Activated CD8-positive, alpha-beta memory T cell treated with anti-CD3 and anti-CD28 coated beads for 36 hours (primary cell): Measurements from ENCODE around the gene ZNF536. TPM values are rescaled to one million over a fixed set of nuclear protein-coding genes. Genes with fewer than 3 reads are reported as not detected.
"Not testable (repeated sequence)": the region's sequence is repeated elsewhere in the genome, so short reads cannot be mapped to it uniquely, and the experiment has no call there.

Source experiments
- CTCF ChIA-PET: fragments of 350-600 bp; sonication (Branson Sonifier 250); formaldehyde crosslinking; loops from one replicate; lab custom pipeline; 2021; ENCODE audit warnings: antibody characterized with exemption; lab: Charles Lee
- POLR2A ChIA-PET: fragments of 350-600 bp; sonication (Branson Sonifier 250); formaldehyde crosslinking; loops from one replicate; lab custom pipeline; 2021; ENCODE audit warnings: antibody characterized with exemption; lab: Charles Lee
- total RNA-seq, 2 experiments: library from RNA; stranded (reverse); gene quantifications; one replicate each; pipeline ENCODE4 v1.2.3, GENCODE V29; 2021

Gene ZNF536
- total RNA-seq, 2 experiments from 2014 or later: not detected

- ChIA-PET CTCF (no interaction called here), POLR2A (no interaction called here)
These were observed 124.8 kb downstream of the ZNF536 start for GRCh38 chr19:30497034-30497433.

GRCh38 chr19:30498085-30498484 is 125.9 kb downstream of the ZNF536 start:
- POLR2A ChIA-PET: not testable (repeated sequence)

GRCh38 chr19:30498707-30499106 is 126.5 kb downstream of the ZNF536 start:
- ChIA-PET POLR2A (no interaction called here), CTCF (no interaction called here)

More at GRCh38 chr19:30498085-30498484, 125.9 kb downstream of the ZNF536 start:
- CTCF ChIA-PET: not testable (repeated sequence)

- CTCF ChIA-PET: no interaction called here
- POLR2A ChIA-PET: no interaction called here
These were observed 132.1 kb downstream of the ZNF536 start for GRCh38 chr19:30504272-30504671.

- ChIA-PET CTCF (no interaction called here), POLR2A (no interaction called here)
These were observed 140.2 kb downstream of the ZNF536 start for GRCh38 chr19:30512176-30513081.

- ChIA-PET POLR2A (no interaction called here), CTCF (no interaction called here)
These were observed 140.9 kb downstream of the ZNF536 start for GRCh38 chr19:30513082-30513411.

GRCh38 chr19:30516111-30516510 is 143.9 kb downstream of the ZNF536 start:
- ChIA-PET POLR2A (no interaction called here), CTCF (no interaction called here)

GRCh38 chr19:30516531-30516930 is 144.3 kb downstream of the ZNF536 start:
- ChIA-PET CTCF (no interaction called here), POLR2A (no interaction called here)

GRCh38 chr19:30518965-30519606 is 146.9 kb downstream of the ZNF536 start:
- ChIA-PET POLR2A (no interaction called here), CTCF (no interaction called here)

GRCh38 chr19:30519607-30520205 is 147.5 kb downstream of the ZNF536 start:
- ChIA-PET POLR2A (no interaction called here), CTCF (no interaction called here)

GRCh38 chr19:30520735-30521479 is 148.7 kb downstream of the ZNF536 start:
- ChIA-PET POLR2A (no interaction called here), CTCF (no interaction called here)

GRCh38 chr19:30521937-30522336 is 149.8 kb downstream of the ZNF536 start:
- CTCF ChIA-PET: no interaction called here
- POLR2A ChIA-PET: no interaction called here

- ChIA-PET CTCF (no interaction called here), POLR2A (no interaction called here)
These were observed 150.2 kb downstream of the ZNF536 start for GRCh38 chr19:30522341-30522740.

- ChIA-PET POLR2A (no interaction called here), CTCF (no interaction called here)
These were observed 151.6 kb downstream of the ZNF536 start for GRCh38 chr19:30523791-30524190.

GRCh38 chr19:30525383-30525782 is 153.2 kb downstream of the ZNF536 start:
- ChIA-PET CTCF (no interaction called here), POLR2A (no interaction called here)

- CTCF ChIA-PET: no interaction called here
- POLR2A ChIA-PET: no interaction called here
These were observed 156.7 kb downstream of the ZNF536 start for GRCh38 chr19:30528919-30529318.

GRCh38 chr19:30529876-30530275 is 157.7 kb downstream of the ZNF536 start:
- ChIA-PET POLR2A (no interaction called here), CTCF (no interaction called here)

- ChIA-PET POLR2A (no interaction called here), CTCF (no interaction called here)
These were observed 158.6 kb downstream of the ZNF536 start for GRCh38 chr19:30530751-30531150.

GRCh38 chr19:30535011-30535410 is 162.8 kb downstream of the ZNF536 start:
- POLR2A ChIA-PET: no interaction called here
- CTCF ChIA-PET: no interaction called here

GRCh38 chr19:30536975-30537374 is 164.8 kb downstream of the ZNF536 start:
- ChIA-PET CTCF (no interaction called here), POLR2A (no interaction called here)
